Measurements from ENCODE around the gene RFX7. TPM values are rescaled to one million over a fixed set of nuclear protein-coding genes. Genes with fewer than 3 reads are reported as not detected.

Gene RFX7
- total RNA-seq, 1 experiment from 2014 or later: 43.4 TPM

GRCh38 chr15:56076640-56077039 lies 167.0 kb downstream of the RFX7 start:
- H3K4me3 Mint-ChIP-seq: no peak overlapping the region
- Histone ChIP-seq H4K20me1 (ENCODE audit: control insufficient read depth, insufficient read depth, insufficient read length) (no peaks in the 10 kb centered on the region), H3K23ac (ENCODE audit: insufficient read length, low read depth, low read length) (no peak overlapping the region), H2BK5ac (ENCODE audit: insufficient read length, low read length) (no peak overlapping the region), H3K4ac (ENCODE audit: low read depth, low read length) (no peak overlapping the region), H3K14ac (ENCODE audit: insufficient read depth, low read length) (no peak overlapping the region), H3K23me2 (ENCODE audit: insufficient read length, low read depth, low read length, poor library complexity, severe bottlenecking) (no peaks in the 10 kb centered on the region), H2AK5ac (ENCODE audit: insufficient read length, low read length) (no peak overlapping the region), H2BK15ac (ENCODE audit: low read depth, low read length) (no peak overlapping the region), H4K5ac (ENCODE audit: insufficient read length, low read depth, low read length) (no peak overlapping the region), H3K4me2 (ENCODE audit: insufficient read depth, insufficient read length, low read length) (no peak overlapping the region), H4K8ac (replicated peaks; ENCODE audit: insufficient read length, low read depth, low read length) (no peak overlapping the region), H3K9me3 (ENCODE audit: control insufficient read depth, low read depth, low read length) (no peaks in the 10 kb centered on the region), H3K9ac (ENCODE audit: extremely low read depth, insufficient read length, low read length) (no peak overlapping the region), H3K79me2 (ENCODE audit: insufficient read depth, low read length) (no peaks in the 10 kb centered on the region), H3K79me1 (ENCODE audit: insufficient read depth, low read depth, low read length, poor library complexity, severe bottlenecking) (no peaks in the 10 kb centered on the region), H3K56ac (ENCODE audit: insufficient read length, low read depth, low read length) (no peak overlapping the region), H3T11ph (ENCODE audit: low read length) (no peak overlapping the region), H4K91ac (ENCODE audit: insufficient read length, low read depth, low read length) (no peak overlapping the region), H2BK12ac (ENCODE audit: insufficient read length, low read depth, low read length) (no peak overlapping the region), H3K27ac (ENCODE audit: insufficient read length, low read depth, low read length) (no peak overlapping the region), H3K27me3 (ENCODE audit: insufficient read depth, low read length) (no peaks in the 10 kb centered on the region), H2AFZ (ENCODE audit: low read length) (no peak overlapping the region), H2BK20ac (ENCODE audit: low read depth, low read length, poor library complexity, severe bottlenecking) (no peak overlapping the region), H3K4me1 (ENCODE audit: insufficient read depth, low read length) (no peaks in the 10 kb centered on the region), H3K18ac (ENCODE audit: insufficient read length, low read depth, low read length) (no peak overlapping the region), H2BK120ac (ENCODE audit: low read depth, low read length, poor library complexity, severe bottlenecking) (no peak overlapping the region)
- no peak overlapping the region for H3K27ac Mint-ChIP-seq
- H3K9me3 Mint-ChIP-seq: peaks cover 0 to 5% of the 10 kb centered on the region in 2 experiments; a peak in 1 of 5 replicates
- H3K4me1 Mint-ChIP-seq: peaks cover 11 to 15% of the 10 kb centered on the region in 2 experiments; a peak in 3 of 4 replicates
- no peaks in the 10 kb centered on the region; a peak in 1 of 7 replicates for H3K36me3 Mint-ChIP-seq (ENCODE audit: insufficient read depth in 1 of 3, low read depth in 3 of 3)
- no CpG with 5 or more reads among the region's 2 CpGs for WGBS (ENCODE audit: extremely low coverage, insufficient read length, low lambda C conversion rate)
- no peaks in the 10 kb centered on the region for H3K27me3 Mint-ChIP-seq (ENCODE audit: low read depth)
- no peak for DNase-seq
- no peak for TF ChIP-seq CTCF (conservative IDR thresholded peaks at IDR 0.05)

Data from H9 (cell line).